GM10248 (cell line): ENCODE data around the gene ZNF319.
A peak's percentile ranks its signal among the peaks of the same experiment; 100 is the strongest.

Experiments used
- CTCF ChIA-PET: fragments of 300-600 bp; sonication (Branson Sonifier 250); formaldehyde crosslinking; extraction: SDS; loops from one replicate; lab custom pipeline; 2021; ENCODE audit warnings: antibody characterized with exemption; lab: Yijun Ruan, JAX
- POLR2A ChIA-PET: fragments of 350-650 bp; sonication (Branson Sonifier 250); formaldehyde crosslinking; extraction: SDS; loops from one replicate; lab custom pipeline; 2020; ENCODE audit warnings: antibody characterized with exemption; lab: Yijun Ruan, JAX
- DNase-seq: peaks from one replicate; pipeline ENCODE4 v3.0.0; 2012; ENCODE audit errors: extremely low spot score
- CTCF ChIP-seq: IDR thresholded peaks from 2 replicates; pipeline ENCODE4 v1.5.1; 2012; ENCODE audit warnings: mild to moderate bottlenecking, low read depth; ENCODE audit errors: extremely low read depth, missing control alignments, control extremely low read depth

ZNF319 gene

GRCh38 chr16:57994778-57995177 lies 5.7 kb downstream of the ZNF319 start:
- CTCF ChIA-PET, result no interaction called here
- peak; percentile 59 for DNase-seq
- POLR2A ChIA-PET, result no interaction called here
- TF ChIP-seq CTCF, result peak; percentile 50

GRCh38 chr16:57994361-57994760 lies 6.1 kb downstream of the ZNF319 start:
- ChIA-PET CTCF (interaction anchor here (0.7 to 1.5 kb wide), 2 partner anchors 96 to 316 kb away, joined by 3 read pairs; no protein-coding TSS in a partner anchor), POLR2A (no interaction called here)
- no peak for DNase-seq
- no peak for TF ChIP-seq CTCF

GRCh38 chr16:57993897-57994296 lies 6.6 kb downstream of the ZNF319 start:
- POLR2A ChIA-PET, result no interaction called here
- no peak for DNase-seq
- CTCF ChIA-PET, result interaction anchor here (0.7 to 1.5 kb wide), 2 partner anchors 95 to 316 kb away, joined by 3 read pairs; no protein-coding TSS in a partner anchor
- no peak for TF ChIP-seq CTCF

- DNase-seq, result no peak
- ChIA-PET CTCF (interaction anchor here (0.7 to 1.5 kb wide), 2 partner anchors 95 to 315 kb away, joined by 3 read pairs; no protein-coding TSS in a partner anchor), POLR2A (no interaction called here)
- TF ChIP-seq CTCF, result no peak
Observed at GRCh38 chr16:57993438-57993837, 7.0 kb downstream of the ZNF319 start.

- DNase-seq, result no peak
- no peak for TF ChIP-seq CTCF
- POLR2A ChIA-PET, result no interaction called here
- CTCF ChIA-PET, result interaction anchor here (1.1 to 1.2 kb wide), 2 partner anchors 105 to 235 kb away, joined by 3 read pairs; no protein-coding TSS in a partner anchor
Observed at GRCh38 chr16:57992084-57992483, 8.4 kb downstream of the ZNF319 start.

- CTCF ChIA-PET, result interaction anchor here (1.1 to 4.0 kb wide), 2 partner anchors 8 to 106 kb away, joined by 3 to 16 read pairs; no protein-coding TSS in a partner anchor
- POLR2A ChIA-PET, result no interaction called here
- DNase-seq, result no peak
- no peak for TF ChIP-seq CTCF
Observed at GRCh38 chr16:57991551-57992059, 8.9 kb downstream of the ZNF319 start.
